HG03108 (cell line): ENCODE data around the gene CPNE7.
"Not testable (repeated sequence)": the region's sequence is repeated elsewhere in the genome, so short reads cannot be mapped to it uniquely, and the experiment has no call there.

Source experiments
- ATAC-seq: cut with Tn5 transposase; IDR thresholded peaks from one replicate; pipeline ENCODE4 v1.9.1; 2021; ENCODE audit warnings: moderate library complexity; ENCODE audit not compliant: unreplicated experiment

Gene CPNE7

DNA sequence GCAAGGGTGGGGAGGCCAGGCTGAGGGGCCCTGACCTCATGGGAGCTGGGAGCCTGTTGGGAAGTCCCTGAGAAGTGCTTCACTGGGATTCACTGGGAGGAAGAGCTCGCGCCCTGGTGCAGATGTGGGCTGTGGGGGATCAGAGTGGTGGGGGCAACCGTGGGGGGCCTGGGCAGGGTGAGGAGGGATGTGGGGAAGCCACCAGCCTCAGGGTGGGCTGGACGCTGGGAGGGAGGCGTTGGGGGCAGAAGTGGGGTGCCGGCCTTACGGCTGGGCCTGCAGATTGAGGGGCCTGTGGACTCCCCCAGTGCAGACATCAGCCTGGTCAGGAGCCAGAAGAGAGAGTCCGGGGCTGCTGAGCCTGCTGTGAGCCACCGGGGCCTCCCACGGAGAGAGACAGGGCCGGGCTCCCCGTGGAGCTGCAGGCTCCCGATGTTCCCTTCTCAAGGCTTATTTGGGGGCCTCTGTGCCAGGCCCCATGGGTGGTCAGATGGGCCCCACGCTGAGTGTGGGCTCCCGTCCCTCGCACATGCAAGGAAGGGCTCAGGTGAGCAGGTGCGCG is 45.7 kb downstream of the CPNE7 start:
- ATAC-seq: no peak

DNA sequence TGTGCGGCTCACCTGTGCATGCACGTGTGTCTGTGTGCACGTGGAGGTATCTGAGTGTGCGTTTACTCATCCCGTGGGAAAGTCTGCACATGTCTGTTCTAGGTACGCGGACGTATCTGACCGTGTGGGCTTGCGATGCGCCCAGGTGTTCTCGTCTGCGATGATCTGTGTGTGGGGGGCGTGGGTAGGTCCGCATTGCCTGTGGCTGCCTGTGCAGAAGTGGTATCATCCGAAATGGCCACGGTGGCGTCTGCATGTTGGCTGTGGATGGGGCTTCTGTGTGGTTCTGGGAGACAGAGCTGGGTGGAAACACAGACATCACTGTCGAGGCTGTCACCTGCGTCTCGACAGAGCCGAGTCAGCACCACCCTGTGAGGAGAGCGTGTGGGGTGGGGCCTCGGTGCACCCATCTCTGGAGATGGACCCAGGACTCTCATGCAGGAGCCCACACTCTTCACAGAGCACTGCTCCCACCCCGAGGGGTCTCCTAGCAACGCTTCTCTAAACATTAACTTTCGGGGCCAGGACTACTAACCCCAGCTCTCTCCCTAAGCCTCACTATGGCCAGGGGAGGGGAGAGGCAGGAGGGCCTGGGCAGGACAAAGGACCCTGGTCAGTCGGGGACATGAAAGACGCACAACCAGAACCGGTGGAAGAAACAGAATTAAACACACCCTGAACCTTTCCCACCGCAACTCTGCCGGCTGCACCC is 46.3 kb downstream of the CPNE7 start:
- no peak for ATAC-seq

DNA sequence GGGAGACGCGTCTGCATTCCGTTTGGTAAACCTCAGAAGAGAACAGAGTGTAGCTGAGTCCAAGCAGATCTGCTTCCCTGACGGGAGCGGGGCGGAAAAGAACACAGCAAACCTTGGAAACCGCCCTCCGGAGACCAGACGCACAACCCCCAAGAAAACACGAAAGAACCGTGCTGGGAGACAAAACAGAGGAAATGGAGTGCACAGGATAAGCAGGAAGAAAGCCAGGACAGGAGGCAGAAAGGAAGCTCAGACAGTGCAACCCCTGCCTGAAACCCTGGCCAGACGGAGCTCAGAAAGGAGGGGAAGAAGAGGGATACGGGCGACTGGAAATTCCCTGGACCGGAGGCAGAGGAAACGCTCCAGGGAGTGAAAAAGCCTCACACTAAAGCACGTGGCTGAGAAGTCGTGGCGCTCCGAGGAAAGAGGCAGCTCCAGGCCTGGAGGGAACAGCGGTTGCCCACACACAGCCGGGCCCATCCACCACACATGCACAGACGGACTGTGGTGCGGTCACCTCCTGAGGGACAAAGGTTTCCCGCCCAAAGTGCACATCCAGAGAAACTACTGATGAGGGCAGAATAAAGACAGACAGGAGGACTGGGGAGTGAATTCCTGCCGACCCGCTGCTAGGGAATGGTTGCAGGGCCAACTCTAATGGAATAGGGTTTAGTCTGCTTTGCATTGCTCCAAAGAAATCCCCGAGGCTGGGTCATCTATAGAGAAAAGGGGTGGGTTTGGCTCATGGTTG is 48.1 kb downstream of the CPNE7 start:
- no peak for ATAC-seq

DNA sequence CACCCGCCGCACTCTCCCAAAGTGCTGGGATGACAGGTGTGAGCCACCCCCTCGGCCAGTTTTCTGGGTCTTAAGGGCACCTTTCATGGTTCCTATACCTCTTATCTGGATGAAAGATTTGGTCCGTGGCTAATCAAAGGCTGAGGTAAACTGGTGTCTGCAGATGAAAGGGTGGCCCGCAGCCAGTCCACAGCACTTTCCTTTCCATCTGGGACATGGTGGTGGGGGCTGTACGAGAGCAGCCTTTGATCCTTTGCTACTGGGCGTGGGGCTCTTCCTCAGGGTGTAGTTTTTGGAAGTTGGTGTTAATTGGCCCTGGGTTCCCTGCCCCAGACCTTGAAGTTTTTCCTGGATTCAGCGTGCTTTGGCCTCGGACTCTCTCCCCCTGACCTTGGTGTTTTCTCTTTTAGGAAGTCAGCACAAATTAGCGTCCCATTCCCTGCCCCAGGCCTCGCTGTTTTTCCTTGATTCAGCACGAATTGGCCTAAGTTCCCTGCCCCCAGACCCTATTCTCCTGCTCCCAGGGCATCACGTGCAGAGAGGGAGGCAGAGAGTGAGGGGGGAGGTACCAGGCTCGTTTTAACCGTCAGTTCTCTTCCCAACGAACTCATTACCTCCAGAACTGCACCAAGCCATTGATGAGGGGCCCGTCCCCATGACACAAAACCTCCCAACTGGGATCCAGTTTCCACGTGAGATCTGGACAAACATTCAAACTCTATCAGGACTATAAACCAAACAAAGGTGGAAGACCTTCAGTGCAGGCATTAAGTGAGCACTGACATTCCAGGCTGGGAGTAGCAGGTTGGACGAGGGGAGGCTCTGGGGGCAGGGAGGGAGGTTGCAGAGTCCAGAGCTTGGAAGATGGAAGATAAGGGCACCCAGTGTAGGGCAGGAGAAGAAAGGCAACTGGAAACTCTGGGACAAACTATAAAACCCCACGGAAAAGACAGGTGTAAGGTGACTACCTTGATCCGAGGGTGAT is 49.5 kb downstream of the CPNE7 start:
- ATAC-seq: no peak

GRCh38 chr16:89629827-89630610 is 54.5 kb downstream of the CPNE7 start:
- no peak for ATAC-seq

DNA sequence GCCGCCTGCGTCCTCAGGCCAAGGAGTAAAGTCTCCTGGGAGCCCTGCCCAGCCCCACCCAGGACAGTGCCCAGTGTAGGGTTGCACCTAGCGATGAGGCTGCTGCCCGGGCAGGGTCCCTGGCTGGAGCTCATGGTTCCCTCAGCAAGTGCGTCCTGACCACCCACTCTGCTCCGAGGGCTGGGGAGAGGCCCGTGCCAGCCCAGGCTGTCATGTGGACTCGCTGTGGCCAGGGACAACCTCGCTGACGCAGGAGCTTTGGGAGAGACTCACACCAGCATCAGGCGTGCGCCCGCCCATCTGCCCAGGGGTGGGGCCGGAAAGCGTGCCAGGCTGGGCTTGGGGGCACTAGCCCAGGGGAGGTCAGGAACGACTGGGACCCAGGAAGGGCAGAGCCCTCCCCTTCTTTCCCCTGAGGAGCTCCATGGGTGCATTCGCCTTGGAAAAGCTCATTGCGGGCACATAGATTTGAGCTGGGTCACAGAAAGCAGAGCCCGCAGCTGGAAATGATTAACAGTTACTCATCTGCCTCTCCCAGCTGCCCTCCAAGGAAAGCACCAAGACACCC is 57.6 kb downstream of the CPNE7 start:
- no peak for ATAC-seq

GRCh38 chr16:89634463-89635385 is 59.2 kb downstream of the CPNE7 start:
- not testable (repeated sequence) for ATAC-seq

DNA sequence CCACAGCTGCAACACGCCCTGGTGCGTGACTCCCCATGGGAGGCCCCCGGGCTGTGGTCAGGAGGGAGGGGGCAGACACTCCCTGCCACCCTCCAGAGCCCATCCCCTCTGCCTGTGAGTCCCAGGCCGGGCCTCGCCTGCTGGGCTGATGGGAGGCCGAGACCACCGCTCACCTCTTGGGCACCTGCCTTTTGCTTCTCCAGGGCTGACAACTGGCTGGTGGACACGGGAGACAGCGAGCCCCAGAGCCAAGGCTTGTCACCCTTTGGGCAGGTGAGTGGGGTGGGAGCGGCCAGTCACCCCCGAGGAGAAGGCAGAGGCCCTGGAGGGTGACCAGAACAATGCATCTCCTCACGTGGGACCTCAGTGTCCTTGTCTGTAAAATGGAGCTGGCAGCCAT is 61.1 kb downstream of the CPNE7 start:
- ATAC-seq: no peak

DNA sequence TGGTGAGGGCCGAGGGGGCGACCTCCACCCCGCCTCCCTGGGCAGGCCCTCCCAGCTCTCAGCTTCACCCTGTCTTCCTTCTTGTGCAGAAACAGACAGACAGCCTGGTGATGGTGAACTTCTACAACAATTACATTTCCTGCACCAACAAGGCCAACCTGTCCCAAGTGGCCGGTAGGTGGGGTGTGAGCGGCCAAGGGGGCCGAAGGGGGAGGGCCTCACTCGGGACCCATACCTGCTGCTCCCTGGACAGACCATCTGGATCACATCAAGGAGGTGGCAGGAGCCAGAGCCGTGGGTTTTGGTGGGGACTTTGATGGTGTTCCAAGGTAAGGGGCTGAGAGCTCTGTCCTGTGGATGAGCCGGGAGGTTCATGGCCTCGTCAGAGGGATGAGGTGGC is 61.8 kb downstream of the CPNE7 start:
- no peak for ATAC-seq

DNA sequence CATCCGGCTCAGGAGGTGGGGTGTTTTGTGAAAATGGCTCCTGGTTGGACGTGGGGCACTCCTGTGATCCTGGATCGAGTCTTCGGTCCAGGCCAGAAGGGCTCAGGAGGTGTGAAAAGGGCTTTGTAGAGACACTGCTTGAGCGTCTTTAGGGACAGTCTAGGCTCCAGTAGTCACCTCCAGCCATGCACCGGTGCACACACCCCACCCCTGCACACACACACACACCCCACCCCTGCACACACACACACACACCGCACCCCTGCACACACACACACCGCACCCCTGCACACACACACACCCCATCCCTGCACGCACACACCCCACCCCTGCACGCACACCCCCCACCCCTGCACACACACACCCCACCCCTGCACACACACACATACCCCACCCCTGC is 62.9 kb downstream of the CPNE7 start:
- ATAC-seq: no peak

- no peak for ATAC-seq
Measured at GRCh38 chr16:89639385-89639784, 63.8 kb downstream of the CPNE7 start.

GRCh38 chr16:89641458-89642119 is 66.0 kb downstream of the CPNE7 start:
- ATAC-seq: no peak

- no peak for ATAC-seq
Measured at GRCh38 chr16:89642574-89642973, 67.0 kb downstream of the CPNE7 start.

- ATAC-seq: no peak
Measured at GRCh38 chr16:89643769-89644300, 68.3 kb downstream of the CPNE7 start.

- ATAC-seq: no peak
Measured at GRCh38 chr16:89645122-89645521, 69.6 kb downstream of the CPNE7 start.

- no peak for ATAC-seq
Measured at GRCh38 chr16:89646270-89646669, 70.7 kb downstream of the CPNE7 start.
